H7 (cell line): ENCODE data around the gene SLC6A6. TPM values are rescaled to one million over a fixed set of nuclear protein-coding genes. Genes with fewer than 3 reads are reported as not detected.

ENCODE experiments used
- DNase-seq: peaks from one replicate; pipeline ENCODE4 v3.0.0; 2012
- H3K27me3 ChIP-seq: 2 replicates; pipeline ENCODE4 v1.6.0; 2011; ENCODE audit warnings: mild to moderate bottlenecking, low read length; ENCODE audit not compliant: control insufficient read depth, insufficient read depth
- H3K36me3 ChIP-seq: replicated peaks from 2 replicates; pipeline ENCODE4 v1.5.1; 2011; ENCODE audit warnings: low read length; ENCODE audit not compliant: control insufficient read depth, insufficient read depth
- H3K4me3 ChIP-seq: 2 replicates; pipeline ENCODE4 v1.5.1; 2011; ENCODE audit warnings: low read depth, mild to moderate bottlenecking, control low read depth, low read length, moderate library complexity; ENCODE audit not compliant: insufficient read depth
- total RNA-seq: library from RNA; depleted of rRNA; stranded (reverse); fragments of >200 nt; shearing (Covaris generic); gene quantifications from 2 replicates; pipeline ENCODE4 v1.2.3, GENCODE V29; 2014

Gene SLC6A6
- total RNA-seq, 1 experiment from 2014 or later = 88.8 TPM

- no peak for DNase-seq
- Histone ChIP-seq H3K4me3 (no peak overlapping the region), H3K27me3 (no peaks in the 10 kb centered on the region), H3K36me3 (peaks cover 51% of the 10 kb centered on the region)
Observed at GRCh38 chr3:14471690-14472089, 69.3 kb downstream of the SLC6A6 start.

- Histone ChIP-seq H3K4me3 (no peak overlapping the region), H3K27me3 (no peaks in the 10 kb centered on the region), H3K36me3 (peaks cover 56% of the 10 kb centered on the region)
- DNase-seq = no peak
Observed at GRCh38 chr3:14472471-14473351, 70.3 kb downstream of the SLC6A6 start.

- DNase-seq = no peak
- Histone ChIP-seq H3K27me3 (no peaks in the 10 kb centered on the region), H3K4me3 (no peak overlapping the region), H3K36me3 (peaks cover 55% of the 10 kb centered on the region)
Observed at GRCh38 chr3:14473411-14473891, 71.0 kb downstream of the SLC6A6 start.

GRCh38 chr3:14474363-14475081, 72.1 kb downstream of the SLC6A6 start:
- Histone ChIP-seq H3K27me3 (no peaks in the 10 kb centered on the region), H3K4me3 (no peak overlapping the region), H3K36me3 (peaks cover 55% of the 10 kb centered on the region)
- DNase-seq = no peak

DNA sequence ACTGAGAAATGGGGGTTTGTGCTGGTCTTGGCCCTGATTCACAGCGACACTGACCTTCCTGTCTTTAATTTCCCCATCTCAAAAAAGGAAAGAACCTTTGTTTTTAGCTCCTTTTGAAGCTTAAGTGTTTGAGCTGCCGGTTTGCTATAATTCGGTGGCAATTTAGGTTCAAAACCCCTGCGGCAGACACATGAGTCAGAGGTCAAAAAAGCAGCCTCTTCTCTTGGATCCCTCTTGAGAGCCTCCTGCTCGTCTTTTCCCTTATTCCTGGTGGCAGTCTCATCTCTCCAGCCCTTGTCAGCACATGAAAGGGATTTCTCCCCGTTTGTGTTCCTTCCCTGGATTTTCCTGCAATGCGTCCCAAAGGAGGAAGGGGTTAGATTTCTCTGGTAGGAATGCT, 73.2 kb downstream of the SLC6A6 start:
- no peak overlapping the region for H3K4me3 ChIP-seq
- no peaks in the 10 kb centered on the region for H3K27me3 ChIP-seq
- DNase-seq = no peak
- H3K36me3 ChIP-seq = peaks cover 63% of the 10 kb centered on the region

GRCh38 chr3:14476583-14477265, 74.3 kb downstream of the SLC6A6 start:
- no peaks in the 10 kb centered on the region for H3K27me3 ChIP-seq
- peaks cover 68% of the 10 kb centered on the region for H3K36me3 ChIP-seq
- no peak for DNase-seq
- H3K4me3 ChIP-seq = no peak overlapping the region

GRCh38 chr3:14477311-14477935, 75.0 kb downstream of the SLC6A6 start:
- Histone ChIP-seq H3K4me3 (no peak overlapping the region), H3K27me3 (no peaks in the 10 kb centered on the region), H3K36me3 (peaks cover 69% of the 10 kb centered on the region)
- no peak for DNase-seq

GRCh38 chr3:14478956-14479550, 76.6 kb downstream of the SLC6A6 start:
- DNase-seq = no peak
- Histone ChIP-seq H3K27me3 (no peaks in the 10 kb centered on the region), H3K4me3 (no peak overlapping the region), H3K36me3 (peaks cover 65% of the 10 kb centered on the region)

GRCh38 chr3:14479591-14479990, 77.2 kb downstream of the SLC6A6 start:
- Histone ChIP-seq H3K27me3 (no peaks in the 10 kb centered on the region), H3K36me3 (peaks cover 64% of the 10 kb centered on the region), H3K4me3 (no peak overlapping the region)
- no peak for DNase-seq

GRCh38 chr3:14480207-14481017, 78.0 kb downstream of the SLC6A6 start:
- Histone ChIP-seq H3K4me3 (no peak overlapping the region), H3K27me3 (no peaks in the 10 kb centered on the region), H3K36me3 (peaks cover 64% of the 10 kb centered on the region)
- DNase-seq = no peak

DNA sequence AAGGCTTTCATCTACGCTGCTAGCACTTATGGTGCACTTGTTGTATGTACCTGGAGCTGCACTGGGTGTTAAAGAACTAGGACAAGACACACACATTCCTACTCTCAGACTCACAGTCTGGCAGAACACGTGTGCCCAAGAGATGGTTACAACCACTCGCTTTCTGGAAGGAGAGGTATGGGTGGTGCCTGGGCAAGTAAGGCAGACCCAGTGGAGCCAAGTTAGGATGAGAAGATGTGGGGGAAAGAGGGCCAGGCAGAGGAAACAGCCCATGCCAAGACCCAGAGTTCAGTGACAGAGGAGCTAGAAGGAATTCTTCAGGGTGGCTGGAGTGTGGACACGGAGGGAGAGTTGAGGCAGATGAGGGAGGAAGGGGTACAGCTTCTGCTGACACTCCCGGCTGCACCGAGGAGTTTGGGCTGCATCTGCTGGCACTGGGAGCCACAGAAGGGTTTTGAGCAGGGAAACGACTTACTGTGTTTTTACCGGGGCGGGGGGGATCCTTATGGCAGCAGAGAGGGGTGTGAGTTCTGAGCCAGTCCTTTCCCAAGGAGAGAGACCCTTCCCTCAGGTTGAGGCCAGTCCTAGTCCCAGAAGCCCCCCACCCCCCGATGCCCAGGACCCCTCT, 78.7 kb downstream of the SLC6A6 start:
- Histone ChIP-seq H3K4me3 (no peak overlapping the region), H3K27me3 (no peaks in the 10 kb centered on the region), H3K36me3 (peaks cover 65% of the 10 kb centered on the region)
- no peak for DNase-seq

- DNase-seq = no peak
- H3K36me3 ChIP-seq = peaks cover 61% of the 10 kb centered on the region
- H3K27me3 ChIP-seq = no peaks in the 10 kb centered on the region
- H3K4me3 ChIP-seq = no peak overlapping the region
Observed at GRCh38 chr3:14481646-14482036, 79.2 kb downstream of the SLC6A6 start.

DNA sequence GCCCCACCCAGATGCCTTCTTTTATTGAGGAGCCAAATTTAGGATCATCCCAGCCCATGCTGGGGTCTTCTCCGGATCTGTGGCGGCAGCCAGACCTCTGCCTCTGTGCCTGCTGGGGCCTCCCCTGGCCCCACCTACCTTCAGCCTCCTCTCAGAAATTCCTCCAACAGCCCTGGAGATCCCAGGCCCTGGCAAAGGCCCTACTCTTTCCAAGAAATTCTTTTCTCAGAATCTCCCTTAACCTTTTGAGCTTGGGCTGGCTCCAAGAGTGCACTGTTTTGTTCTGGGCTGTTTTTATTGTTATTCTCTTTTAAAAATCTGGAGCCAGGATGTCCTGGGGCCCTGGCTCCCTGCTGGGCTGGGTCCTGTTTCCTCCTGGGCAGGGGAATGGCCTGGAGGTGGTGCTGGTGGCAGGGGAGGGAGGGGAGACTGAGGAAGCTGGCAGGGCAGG, 79.9 kb downstream of the SLC6A6 start:
- H3K27me3 ChIP-seq = no peaks in the 10 kb centered on the region
- peaks cover 55% of the 10 kb centered on the region for H3K36me3 ChIP-seq
- no peak overlapping the region for H3K4me3 ChIP-seq
- no peak for DNase-seq
